A549 (cell line): ENCODE measurements around the gene NT5C3B. TPM values are rescaled to one million over a fixed set of nuclear protein-coding genes. Genes with fewer than 3 reads are reported as not detected.
A peak's percentile ranks its signal among the peaks of the same experiment; 100 is the strongest.
"Not testable (repeated sequence)": the region's sequence is repeated elsewhere in the genome, so short reads cannot be mapped to it uniquely, and the experiment has no call there.

Source experiments
- ATAC-seq, 2 experiments: fragments of 200-7000 bp in 1 of 2; fragments of >200 bp in 1 of 2; cut with Nextera tagmentation in 1 of 2; cut with Tn5 transposase in 1 of 2; 3 replicates each; pipeline versions ENCODE4 v1.8.0 to v1.9.1; 2018 to 2020; ENCODE audit warnings: mild to moderate bottlenecking in 1 of 2, moderate library complexity in 1 of 2
- CTCF ChIA-PET: fragments of 300-600 bp; sonication (Branson Sonifier 250); formaldehyde crosslinking; extraction: SDS; loops from one replicate; lab custom pipeline; 2021; ENCODE audit warnings: antibody characterized with exemption, inconsistent platforms; lab: Yijun Ruan, JAX
- POLR2A ChIA-PET: fragments of 350-600 bp; formaldehyde crosslinking; extraction: SDS; loops from one replicate; lab custom pipeline; 2021; ENCODE audit warnings: antibody characterized with exemption, inconsistent platforms; lab: Yijun Ruan, JAX
- DNase-seq, 2 experiments: peaks; one replicate each; pipeline versions ENCODE4 v3.0.0 to v3.0.0-alpha.2; 2011 to 2016; ENCODE audit warnings: low read depth in 1 of 2, low spot score in 1 of 2
- FAIRE-seq: peaks from 2 replicates; lab custom pipeline; 2011; peaks lifted over from hg19 to GRCh38; lab: Jason Lieb, UNC
- H3K27ac ChIP-seq, 2 experiments: fragments of >200 bp; sonication (Bioruptor Twin); formaldehyde crosslinking; 3 replicates each; pipeline ENCODE4 v1.5.1; 2016 to 2017
- H3K4me1 ChIP-seq: fragments of >200 bp; sonication (Bioruptor Twin); formaldehyde crosslinking; 3 replicates; pipeline ENCODE4 v1.6.1; 2016
- H3K4me2 ChIP-seq: fragments of >200 bp; sonication (Bioruptor Twin); formaldehyde crosslinking; 3 replicates; pipeline ENCODE4 v1.6.1; 2016
- H3K4me3 ChIP-seq: fragments of >200 bp; sonication (Bioruptor Twin); formaldehyde crosslinking; 3 replicates; pipeline ENCODE4 v1.5.1; 2016
- H3K9me3 ChIP-seq: fragments of >200 bp; sonication (Bioruptor Twin); formaldehyde crosslinking; 3 replicates; pipeline ENCODE4 v1.6.1; 2016
- CBX2 ChIP-seq: fragments of 200-600 bp; sonication (generic); IDR thresholded peaks from 2 replicates; pipeline ENCODE4 v1.6.1; 2016; ENCODE audit warnings: low read depth, mild to moderate bottlenecking, borderline replicate concordance
- CBX8 ChIP-seq: fragments of 200-600 bp; sonication (generic); IDR thresholded peaks from 2 replicates; pipeline ENCODE4 v1.6.1; 2016
- CHD4 ChIP-seq: fragments of 200-600 bp; sonication (generic); IDR thresholded peaks from 2 replicates; pipeline ENCODE4 v1.6.1; 2016; ENCODE audit warnings: antibody characterized with exemption, mild to moderate bottlenecking, borderline replicate concordance
- EHF ChIP-seq: fragments of 250-450 bp; sonication (Bioruptor Pico); IDR thresholded peaks from 2 replicates; pipeline ENCODE4 v1.5.0; 2020; ENCODE audit warnings: mild to moderate bottlenecking
- ESRRA ChIP-seq: fragments of 150-350 bp; IDR thresholded peaks from 2 replicates; pipeline ENCODE4 v1.6.1; 2014; ENCODE audit warnings: mild to moderate bottlenecking, low read length, borderline replicate concordance
- HOXB5 ChIP-seq: fragments of 250-450 bp; sonication (Bioruptor Pico); IDR thresholded peaks from 2 replicates; pipeline ENCODE4 v1.5.0; 2020; ENCODE audit warnings: mild to moderate bottlenecking, moderate library complexity
- MAFK ChIP-seq: fragments of 450-650 bp; IDR thresholded peaks from 2 replicates; pipeline ENCODE4 v1.6.1; 2014; ENCODE audit not compliant: partially characterized antibody
- MAZ ChIP-seq: fragments of 150-350 bp; IDR thresholded peaks from 2 replicates; pipeline ENCODE4 v1.6.1; 2014; ENCODE audit warnings: antibody characterized with exemption, low read depth, low read length, borderline replicate concordance
- MYC ChIP-seq: IDR thresholded peaks from 2 replicates; pipeline ENCODE4 v1.6.1; 2012; ENCODE audit warnings: mild to moderate bottlenecking, inconsistent platforms, low read length, improper control_type of control experiment, borderline replicate concordance
- NPAS2 ChIP-seq: fragments of 250-450 bp; sonication (Bioruptor Pico); IDR thresholded peaks from 2 replicates; pipeline ENCODE4 v1.8.0; 2022; ENCODE audit warnings: mild to moderate bottlenecking, moderate library complexity, borderline replicate concordance
- POLR2A ChIP-seq: IDR thresholded peaks from 2 replicates; pipeline ENCODE4 v1.6.1; 2012; ENCODE audit warnings: mild to moderate bottlenecking, low read length
- POLR2AphosphoS2 ChIP-seq: conservative IDR thresholded peaks from 2 replicates; pipeline ENCODE4 v1.6.1; 2012; ENCODE audit warnings: low read length, improper control_type of control experiment, inconsistent platforms
- TP53 ChIP-seq: fragments of 250-450 bp; sonication (Bioruptor Pico); IDR thresholded peaks from 2 replicates; pipeline ENCODE4 v1.5.0; 2021; ENCODE audit warnings: mild to moderate bottlenecking, moderate library complexity
- ZC3H11A ChIP-seq: fragments of 450-650 bp; IDR thresholded peaks from 2 replicates; pipeline ENCODE4 v1.6.1; 2014; ENCODE audit warnings: antibody characterized with exemption, mild to moderate bottlenecking
- ZSCAN20 ChIP-seq: fragments of 250-450 bp; sonication (Bioruptor Pico); IDR thresholded peaks from 2 replicates; pipeline ENCODE4 v1.8.0; 2022; ENCODE audit warnings: mild to moderate bottlenecking, moderate library complexity
- WGBS: methylation state at CpG from one replicate; pipeline ENCODE4 v1.1.6; 2017; ENCODE audit errors: missing lambda C conversion rate; 5-methylcytosine and 5-hydroxymethylcytosine counted together
- polyA plus RNA-seq, 4 experiments: library from polyadenylated mRNA; depleted of rRNA in 3 of 4; stranded (reverse); fragments of >200 nt; fragmentation: RNase III in 1 of 4; extraction: RNeasy Plus Mini Kit Qiagen cat#74134 plus additional on column Dnase treatment in 1 of 4; gene quantifications; 2 replicates in 3 of 4; 3 replicates in 1 of 4; pipeline ENCODE4 v1.2.3, GENCODE V29; 2011 to 2017
- TF ChIP-seq, protein P1 (sequence below): fragments of >200 bp; sonication (Bioruptor Twin); formaldehyde crosslinking; IDR thresholded peaks from 3 replicates; pipeline ENCODE4 v1.5.1; 2016
- TF ChIP-seq, protein P2 (sequence below): IDR thresholded peaks from 2 replicates; pipeline ENCODE4 v1.6.1; 2012

The NT5C3B gene
- polyA plus RNA-seq, 2 of the 4 experiments (the other 2 are of a cell fraction) = 109 to 171 TPM

DNA sequence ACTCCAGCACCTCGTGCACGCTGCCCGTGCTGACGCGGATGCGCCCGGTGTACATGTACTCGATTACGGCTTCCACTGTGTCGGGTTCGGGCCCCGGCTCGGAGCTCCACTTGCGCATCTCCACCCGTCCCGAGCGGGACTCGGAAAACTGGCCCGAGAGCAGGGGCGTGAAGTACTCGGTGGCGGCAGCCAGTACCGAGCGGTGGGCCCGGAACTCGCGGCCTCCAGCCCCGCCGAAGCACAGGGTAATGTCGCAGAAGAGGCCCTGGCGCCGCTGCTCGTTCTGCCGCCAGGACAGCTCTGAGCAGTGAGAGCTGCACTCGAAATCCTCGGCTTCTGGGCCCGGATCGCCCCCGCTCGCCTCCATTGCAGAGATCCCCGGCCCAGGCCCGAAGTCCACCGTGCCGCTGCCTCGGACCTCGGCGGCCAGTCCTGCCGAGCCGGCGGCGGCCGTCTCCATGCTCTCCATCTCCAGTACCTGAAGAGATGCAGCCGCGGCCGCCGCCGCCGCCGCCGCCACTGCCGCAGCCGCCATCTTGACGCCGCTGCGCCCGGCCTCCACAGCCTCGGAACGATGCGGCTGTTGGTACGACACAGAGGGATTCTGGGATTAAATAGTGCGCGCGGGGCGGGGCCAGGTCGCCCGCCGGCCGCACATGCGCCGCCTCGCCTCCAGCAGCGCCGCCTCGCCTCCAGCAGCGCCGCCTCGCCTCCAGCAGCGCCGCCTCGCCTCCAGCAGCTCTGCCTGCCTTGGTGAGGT, 29.0 kb upstream of the NT5C3B start, which contains the start of gene KLHL11 (continued):
- TF ChIP-seq, protein P1, sequence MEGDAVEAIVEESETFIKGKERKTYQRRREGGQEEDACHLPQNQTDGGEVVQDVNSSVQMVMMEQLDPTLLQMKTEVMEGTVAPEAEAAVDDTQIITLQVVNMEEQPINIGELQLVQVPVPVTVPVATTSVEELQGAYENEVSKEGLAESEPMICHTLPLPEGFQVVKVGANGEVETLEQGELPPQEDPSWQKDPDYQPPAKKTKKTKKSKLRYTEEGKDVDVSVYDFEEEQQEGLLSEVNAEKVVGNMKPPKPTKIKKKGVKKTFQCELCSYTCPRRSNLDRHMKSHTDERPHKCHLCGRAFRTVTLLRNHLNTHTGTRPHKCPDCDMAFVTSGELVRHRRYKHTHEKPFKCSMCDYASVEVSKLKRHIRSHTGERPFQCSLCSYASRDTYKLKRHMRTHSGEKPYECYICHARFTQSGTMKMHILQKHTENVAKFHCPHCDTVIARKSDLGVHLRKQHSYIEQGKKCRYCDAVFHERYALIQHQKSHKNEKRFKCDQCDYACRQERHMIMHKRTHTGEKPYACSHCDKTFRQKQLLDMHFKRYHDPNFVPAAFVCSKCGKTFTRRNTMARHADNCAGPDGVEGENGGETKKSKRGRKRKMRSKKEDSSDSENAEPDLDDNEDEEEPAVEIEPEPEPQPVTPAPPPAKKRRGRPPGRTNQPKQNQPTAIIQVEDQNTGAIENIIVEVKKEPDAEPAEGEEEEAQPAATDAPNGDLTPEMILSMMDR = no peak
- no peak for TF ChIP-seq MAZ
- TF ChIP-seq, all 56 proteins: peak for 14

DNA sequence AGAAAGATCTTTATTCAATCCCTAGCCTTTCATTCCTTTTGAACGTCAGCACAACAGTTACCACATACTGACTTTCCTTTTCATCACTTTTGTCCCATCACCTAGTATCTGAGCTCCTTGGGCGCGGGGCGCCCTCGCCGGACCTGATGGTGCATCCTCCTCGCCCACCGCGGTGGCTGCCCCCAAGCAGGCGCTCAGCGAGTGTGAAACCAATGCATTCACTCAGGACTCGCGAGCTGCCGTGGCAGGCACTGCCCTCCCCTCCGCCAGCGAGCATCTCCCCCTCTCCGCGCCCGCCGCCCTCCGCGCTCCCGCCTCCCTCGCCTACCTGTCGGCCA, 28.4 kb upstream of the NT5C3B start:
- ATAC-seq (peak in 1 of 2 experiments; percentile 51; a peak in 2 of 6 replicates), FAIRE-seq (no peak), DNase-seq (no peak)
- Histone ChIP-seq H3K9me3 (no peaks in the 10 kb centered on the region), H3K27ac (peak overlapping the region; percentile 92 to 94), H3K4me1 (peaks cover 39% of the 10 kb centered on the region), H3K4me3 (peak overlapping the region; percentile 89), H3K4me2 (peak overlapping the region; percentile 88)
- 2% methylated on average over 25 of the region's 25 CpGs for WGBS
- ChIA-PET CTCF (interaction anchor here (0.6 to 2.9 kb wide), 20 partner anchors 10 to 826 kb away, joined by 3 to 11 read pairs (median 4); partner anchors contain the start of genes ACLY, JUP and P3H4), POLR2A (interaction anchor here (0.6 to 2.2 kb wide), 13 partner anchors 13 to 176 kb away, joined by 3 to 13 read pairs (median 4); partner anchors contain the start of genes ACLY, EIF1, FKBP10 and JUP)
- TF ChIP-seq POLR2A (no peak), MAZ (no peak), CHD4 (no peak)
- TF ChIP-seq, protein P2, sequence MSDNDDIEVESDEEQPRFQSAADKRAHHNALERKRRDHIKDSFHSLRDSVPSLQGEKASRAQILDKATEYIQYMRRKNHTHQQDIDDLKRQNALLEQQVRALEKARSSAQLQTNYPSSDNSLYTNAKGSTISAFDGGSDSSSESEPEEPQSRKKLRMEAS = peak; percentile 40; the same call in 1 of the 2 replicates
- TF ChIP-seq, protein P1 = no peak

DNA sequence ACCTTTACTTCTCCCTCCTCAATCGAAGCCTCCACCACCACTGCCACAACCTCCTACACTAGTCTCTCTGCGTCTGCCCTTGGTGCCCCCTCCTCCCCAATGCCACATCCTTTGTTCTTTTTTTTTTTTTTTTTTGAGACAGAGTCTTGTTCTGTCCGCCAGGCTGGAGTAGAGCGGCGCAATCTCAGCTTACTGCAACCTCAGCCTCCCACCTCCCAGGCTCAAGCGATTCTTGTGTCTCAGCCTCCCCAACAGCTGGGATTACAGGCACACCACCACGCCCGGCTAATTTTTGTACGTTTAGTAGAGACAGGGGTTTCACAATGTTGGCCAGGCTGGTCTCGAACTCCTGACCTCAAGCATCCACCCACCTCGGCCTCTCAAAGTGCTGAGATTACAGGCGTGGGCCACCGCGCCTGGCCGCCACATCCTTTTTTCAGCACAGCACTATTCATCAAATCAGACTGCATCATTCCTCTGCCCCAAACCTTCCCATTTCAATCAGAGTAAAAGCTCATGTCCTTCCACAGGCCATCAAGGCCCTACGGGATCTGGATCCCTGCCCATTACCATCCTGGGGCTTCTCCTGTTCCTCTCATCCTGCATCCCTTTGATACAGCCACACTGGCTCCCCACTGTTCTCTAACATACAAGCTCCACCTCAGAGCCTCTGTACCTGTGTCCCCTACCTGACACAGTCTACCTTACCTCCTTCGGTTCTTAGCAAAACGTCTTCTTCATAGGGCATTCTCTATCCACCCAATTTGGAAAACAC, 27.2 kb upstream of the NT5C3B start:
- peaks cover 40% of the 10 kb centered on the region for H3K4me1 ChIP-seq
- DNase-seq = no peak
- no peaks in the 10 kb centered on the region for H3K9me3 ChIP-seq
- ATAC-seq = no peak
- peak overlapping the region; percentile 89 for H3K4me3 ChIP-seq
- no peak overlapping the region for H3K27ac ChIP-seq
- 83% methylated on average over 18 of the region's 18 CpGs for WGBS
- POLR2A ChIA-PET = interaction anchor here (0.5 to 1.6 kb wide), 4 partner anchors 11 to 67 kb away, joined by 3 to 5 read pairs (median 4); partner anchors contain the start of gene ODAD4
- H3K4me2 ChIP-seq = peak overlapping the region; percentile 88
- CTCF ChIA-PET = interaction anchor here (0.7 to 2.9 kb wide), 8 partner anchors 9 to 126 kb away, joined by 3 to 11 read pairs (median 8); partner anchors contain the start of gene P3H4
- no peak for FAIRE-seq
- TF ChIP-seq CBX8 (no peak), NPAS2 (no peak)
- TF ChIP-seq, all 56 proteins: peak for 0

DNA sequence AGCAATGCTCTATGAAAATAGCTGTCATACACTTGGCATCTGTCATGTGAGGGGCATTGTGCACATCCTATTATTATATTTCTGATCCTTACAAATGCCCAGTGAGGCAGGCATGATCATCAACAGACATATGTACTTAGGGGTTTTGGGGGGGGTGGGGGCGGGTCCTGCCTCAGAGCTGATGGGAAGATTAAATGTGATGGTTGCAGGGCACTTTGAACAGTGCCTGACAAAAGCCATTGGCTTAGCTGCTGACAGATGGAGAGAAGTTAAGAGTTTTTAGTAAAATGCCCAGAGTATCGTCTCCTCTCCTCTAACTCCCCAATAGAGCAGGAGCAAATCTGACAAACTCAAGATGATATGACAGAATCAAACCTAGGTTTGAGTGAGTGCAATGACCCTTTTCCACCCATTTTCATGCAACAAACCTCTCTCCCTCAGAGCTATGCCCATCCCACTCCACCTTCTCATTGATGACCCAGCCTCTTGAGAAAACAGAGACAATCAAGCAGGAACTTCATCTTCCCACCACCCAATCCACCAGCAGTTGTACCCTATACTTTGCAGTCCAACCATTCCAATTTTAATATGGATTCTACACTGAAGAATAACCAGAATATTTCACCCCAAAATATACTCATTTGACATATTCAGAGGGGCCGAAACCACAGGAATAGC, 24.4 kb upstream of the NT5C3B start:
- ChIA-PET CTCF (interaction anchor here (0.6 to 1.6 kb wide), 10 partner anchors 12 to 688 kb away, joined by 3 to 6 read pairs (median 3); partner anchors contain the start of gene FKBP10), POLR2A (no interaction called here)
- no peak overlapping the region for H3K4me3 ChIP-seq
- H3K4me1 ChIP-seq = peaks cover 40% of the 10 kb centered on the region
- no peak for FAIRE-seq
- H3K27ac ChIP-seq = no peak overlapping the region
- H3K9me3 ChIP-seq = no peaks in the 10 kb centered on the region
- no peak overlapping the region for H3K4me2 ChIP-seq
- DNase-seq = no peak
- no peak for ATAC-seq
- no peak for TF ChIP-seq EHF
- no peak for TF ChIP-seq CHD4
- TF ChIP-seq HOXB5 = no peak
- no peak for TF ChIP-seq MYC
- no peak for TF ChIP-seq CBX2
- no peak for TF ChIP-seq MAFK
- TF ChIP-seq TP53 (CRISPR knock-in tag) = no peak
- TF ChIP-seq ZC3H11A = no peak
- no peak for TF ChIP-seq ESRRA
- TF ChIP-seq ZSCAN20 (CRISPR knock-in tag) = no peak
- no peak for TF ChIP-seq POLR2AphosphoS2
- TF ChIP-seq, all 56 proteins: peak for 0
- 62% methylated on average over 3 of the region's 3 CpGs for WGBS

DNA sequence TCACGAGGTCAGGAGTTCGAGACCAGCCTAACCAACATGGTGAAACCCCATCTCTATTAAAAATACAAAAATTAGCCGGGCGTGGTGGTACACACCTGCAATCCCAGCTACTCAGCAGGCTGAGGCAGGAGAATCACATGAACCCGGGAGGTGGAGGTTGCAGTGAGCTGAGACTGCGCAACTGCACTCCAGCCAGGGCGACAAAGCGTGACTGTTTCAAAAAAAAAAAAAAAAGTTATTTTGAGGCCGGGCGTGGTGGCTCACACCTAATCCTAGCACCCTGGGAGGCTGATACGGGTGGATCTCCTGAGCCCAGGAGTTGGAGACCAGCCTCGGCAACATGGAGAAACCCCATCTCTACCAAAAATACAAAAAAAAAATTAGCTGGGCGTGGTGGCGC, 15.3 kb upstream of the NT5C3B start:
- not testable (repeated sequence) for H3K4me2 ChIP-seq, H3K9me3 ChIP-seq, ATAC-seq, H3K4me3 ChIP-seq, DNase-seq, FAIRE-seq, H3K27ac ChIP-seq
- ChIA-PET CTCF (interaction anchor here (0.6 to 5.6 kb wide), 11 partner anchors 9 to 156 kb away, joined by 3 to 25 read pairs (median 4); partner anchors contain the start of genes JUP and P3H4), POLR2A (interaction anchor here (0.6 to 1.3 kb wide), 3 partner anchors 13 to 64 kb away, joined by 3 to 5 read pairs (median 4); no protein-coding TSS in a partner anchor)
- 92% methylated on average over 14 of the region's 14 CpGs for WGBS
- H3K4me1 ChIP-seq = peaks cover 11% of the 10 kb centered on the region; the same call in 2 of the 3 replicates
